ENCODE data around the gene RTN4RL1.

Gene RTN4RL1

GRCh38 chr17:2019723-2020122 lies 5.4 kb downstream of the RTN4RL1 start:
- no peak for TF ChIP-seq CTCF (conservative IDR thresholded peaks at IDR 0.05)
- TF ChIP-seq ZFX (IDR thresholded peaks at IDR 0.05) = no peak
- no peak overlapping the region for H3K27ac ChIP-seq

- TF ChIP-seq CTCF (conservative IDR thresholded peaks at IDR 0.05) (no peak), ZFX (IDR thresholded peaks at IDR 0.05) (no peak)
- H3K27ac ChIP-seq = peak overlapping the region; percentile 20
Observed at GRCh38 chr17:2018716-2019510, 6.2 kb downstream of the RTN4RL1 start.

- no peak for TF ChIP-seq CTCF (conservative IDR thresholded peaks at IDR 0.05)
- no peak for TF ChIP-seq ZFX (IDR thresholded peaks at IDR 0.05)
- no peak overlapping the region for H3K27ac ChIP-seq
Observed at GRCh38 chr17:2017274-2017941, 7.7 kb downstream of the RTN4RL1 start.

GRCh38 chr17:2016494-2016893 lies 8.6 kb downstream of the RTN4RL1 start:
- H3K27ac ChIP-seq = no peak overlapping the region
- TF ChIP-seq ZFX (IDR thresholded peaks at IDR 0.05) = no peak
- TF ChIP-seq CTCF (conservative IDR thresholded peaks at IDR 0.05) = no peak

- TF ChIP-seq ZFX (IDR thresholded peaks at IDR 0.05) = no peak
- no peak for TF ChIP-seq CTCF (conservative IDR thresholded peaks at IDR 0.05)
Observed at GRCh38 chr17:2015314-2015713, 9.8 kb downstream of the RTN4RL1 start.

GRCh38 chr17:2013994-2014317 lies 11.2 kb downstream of the RTN4RL1 start:
- TF ChIP-seq ZFX (IDR thresholded peaks at IDR 0.05) = no peak
- no peak for TF ChIP-seq CTCF (conservative IDR thresholded peaks at IDR 0.05)
- peak overlapping the region; percentile 19 for H3K27ac ChIP-seq

More at GRCh38 chr17:2015314-2015713, 9.8 kb downstream of the RTN4RL1 start:
- H3K27ac ChIP-seq = no peak overlapping the region

GRCh38 chr17:2013220-2013993 lies 11.7 kb downstream of the RTN4RL1 start:
- peak overlapping the region; percentile 87 for H3K27ac ChIP-seq

Data from C4-2B (cell line).